SU-DHL-6 (cell line): Measurements from ENCODE around the gene MRPL21.

ENCODE experiments used
- H2AFZ ChIP-seq: fragments of 200-600 bp; sonication (generic); 2 replicates; pipeline ENCODE4 v1.6.1; 2014; ENCODE audit warnings: low read depth, mild to moderate bottlenecking, moderate library complexity, mixed read lengths, antibody characterized with exemption, low read length; ENCODE audit not compliant: severe bottlenecking
- H3F3A ChIP-seq: fragments of 200-600 bp; shearing (Covaris generic); 2 replicates; pipeline ENCODE4 v1.6.0; 2016; ENCODE audit warnings: antibody characterized with exemption, mild to moderate bottlenecking; ENCODE audit not compliant: insufficient read depth
- H3K27ac ChIP-seq: fragments of 200-600 bp; sonication (generic); 2 replicates; pipeline ENCODE4 v1.5.1; 2016; ENCODE audit warnings: low read depth, mild to moderate bottlenecking, low read length, moderate library complexity, mixed read lengths
- H3K27me3 ChIP-seq: fragments of 200-600 bp; sonication (generic), shearing (Covaris generic); 2 replicates; pipeline ENCODE4 v1.6.0; 2014; ENCODE audit warnings: mild to moderate bottlenecking, low read length
- H3K36me3 ChIP-seq: fragments of 200-600 bp; sonication (generic); 2 replicates; pipeline ENCODE4 v1.6.1; 2014; ENCODE audit warnings: mild to moderate bottlenecking, low read length, mixed read lengths
- H3K4me2 ChIP-seq: fragments of 300-600, 200-600 bp; shearing (Covaris generic), sonication (generic); 2 replicates; pipeline ENCODE4 v1.6.0; 2014; ENCODE audit warnings: low read length, low read depth, mild to moderate bottlenecking; ENCODE audit not compliant: poor library complexity, severe bottlenecking
- H3K4me3 ChIP-seq: fragments of 200-600 bp; sonication (generic); 2 replicates; pipeline ENCODE4 v1.5.1; 2014; ENCODE audit warnings: antibody characterized with exemption, low read length, mild to moderate bottlenecking, mixed read lengths; ENCODE audit not compliant: insufficient read depth, poor library complexity, severe bottlenecking
- H3K79me2 ChIP-seq: fragments of 200-600 bp; sonication (generic); 2 replicates; pipeline ENCODE4 v1.6.1; 2014; ENCODE audit warnings: mild to moderate bottlenecking, low read length, moderate library complexity; ENCODE audit not compliant: insufficient read depth
- H3K9ac ChIP-seq: fragments of 200-600 bp; sonication (generic); 2 replicates; pipeline ENCODE4 v1.7.0; 2014; ENCODE audit warnings: mild to moderate bottlenecking, low read length
- H3K9me2 ChIP-seq: fragments of 200-600 bp; sonication (generic); replicated peaks from 2 replicates; pipeline ENCODE4 v1.6.1; 2014; ENCODE audit warnings: low read length; ENCODE audit not compliant: insufficient read depth
- H3K9me3 ChIP-seq: fragments of 200-600 bp; sonication (generic); 2 replicates; pipeline ENCODE4 v1.6.1; 2014; ENCODE audit warnings: low read length, mixed read lengths; ENCODE audit not compliant: insufficient read depth
- H4K20me1 ChIP-seq: fragments of 200-600 bp; sonication (generic); 2 replicates; pipeline ENCODE4 v1.6.1; 2014; ENCODE audit warnings: low read depth, mild to moderate bottlenecking, antibody characterized with exemption, low read length, moderate library complexity, mixed read lengths
- EZH2phosphoT487 ChIP-seq: fragments of 200-600 bp; sonication (generic), shearing (Covaris generic); conservative IDR thresholded peaks from 2 replicates; pipeline ENCODE4 v1.6.1; 2018; ENCODE audit warnings: mild to moderate bottlenecking, antibody characterized with exemption, low read length, moderate library complexity, mixed read lengths
- TF ChIP-seq, protein P1 (sequence below): fragments of 200-600 bp; sonication (generic); IDR thresholded peaks from one replicate; pipeline ENCODE4 v1.5.1; 2017; ENCODE audit warnings: antibody characterized with exemption, mild to moderate bottlenecking, low read length, moderate library complexity; ENCODE audit not compliant: insufficient read depth, poor library complexity, severe bottlenecking

Gene MRPL21

DNA sequence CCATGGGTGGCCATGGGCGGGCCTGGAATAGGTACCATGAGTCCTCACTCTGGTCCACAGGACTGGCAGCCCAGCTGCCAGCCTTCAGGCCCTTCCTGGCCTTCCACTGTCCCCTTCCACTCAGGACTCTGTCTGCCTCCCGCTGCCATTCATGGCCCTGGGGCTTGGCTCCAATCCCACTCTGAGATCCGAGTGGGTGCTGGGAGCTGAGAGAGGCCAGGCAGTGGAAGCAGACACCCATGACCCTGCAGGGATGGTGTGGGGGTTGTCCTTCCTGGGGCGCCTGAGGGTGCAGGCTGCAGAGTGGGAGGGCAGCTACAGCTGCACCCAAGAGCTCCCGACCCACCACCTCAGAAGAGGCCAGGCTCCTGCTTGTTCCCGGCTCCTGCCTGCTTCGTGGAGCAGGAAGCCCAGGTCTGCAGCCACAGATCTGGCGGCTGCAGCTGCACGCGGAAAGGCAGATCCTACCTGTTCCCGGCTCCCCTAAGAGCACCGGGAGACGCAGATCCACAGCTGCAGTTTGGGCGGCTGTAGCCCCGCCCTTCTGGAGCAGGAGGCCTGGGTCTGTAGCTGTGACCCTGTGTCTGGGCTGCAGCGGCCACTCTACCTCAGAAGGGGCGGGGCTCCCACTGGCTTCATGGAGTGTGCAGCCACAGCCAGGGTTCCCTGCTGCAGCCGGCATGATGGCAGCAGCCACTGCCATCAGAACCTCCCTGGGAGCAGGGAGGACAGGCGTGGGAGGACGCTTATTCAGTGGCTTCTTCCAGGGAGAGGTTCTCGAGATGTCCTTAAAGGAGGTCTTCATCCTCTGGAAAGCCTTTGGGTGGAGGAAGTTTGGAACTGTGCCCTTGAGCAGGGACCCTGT lies 27.6 kb upstream of the MRPL21 start:
- Histone ChIP-seq H2AFZ (no peak overlapping the region), H3K4me2 (no peak overlapping the region), H4K20me1 (no peaks in the 10 kb centered on the region), H3K9me2 (no peaks in the 10 kb centered on the region), H3K27ac (no peak overlapping the region), H3K79me2 (no peaks in the 10 kb centered on the region), H3K36me3 (peaks cover 5% of the 10 kb centered on the region; the same call in 1 of the 2 replicates), H3F3A (no peaks in the 10 kb centered on the region), H3K4me3 (no peak overlapping the region), H3K27me3 (no peaks in the 10 kb centered on the region), H3K9me3 (no peaks in the 10 kb centered on the region), H3K9ac (no peak overlapping the region)
- TF ChIP-seq, protein P1, sequence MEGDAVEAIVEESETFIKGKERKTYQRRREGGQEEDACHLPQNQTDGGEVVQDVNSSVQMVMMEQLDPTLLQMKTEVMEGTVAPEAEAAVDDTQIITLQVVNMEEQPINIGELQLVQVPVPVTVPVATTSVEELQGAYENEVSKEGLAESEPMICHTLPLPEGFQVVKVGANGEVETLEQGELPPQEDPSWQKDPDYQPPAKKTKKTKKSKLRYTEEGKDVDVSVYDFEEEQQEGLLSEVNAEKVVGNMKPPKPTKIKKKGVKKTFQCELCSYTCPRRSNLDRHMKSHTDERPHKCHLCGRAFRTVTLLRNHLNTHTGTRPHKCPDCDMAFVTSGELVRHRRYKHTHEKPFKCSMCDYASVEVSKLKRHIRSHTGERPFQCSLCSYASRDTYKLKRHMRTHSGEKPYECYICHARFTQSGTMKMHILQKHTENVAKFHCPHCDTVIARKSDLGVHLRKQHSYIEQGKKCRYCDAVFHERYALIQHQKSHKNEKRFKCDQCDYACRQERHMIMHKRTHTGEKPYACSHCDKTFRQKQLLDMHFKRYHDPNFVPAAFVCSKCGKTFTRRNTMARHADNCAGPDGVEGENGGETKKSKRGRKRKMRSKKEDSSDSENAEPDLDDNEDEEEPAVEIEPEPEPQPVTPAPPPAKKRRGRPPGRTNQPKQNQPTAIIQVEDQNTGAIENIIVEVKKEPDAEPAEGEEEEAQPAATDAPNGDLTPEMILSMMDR: no peak
- no peak for TF ChIP-seq EZH2phosphoT487

DNA sequence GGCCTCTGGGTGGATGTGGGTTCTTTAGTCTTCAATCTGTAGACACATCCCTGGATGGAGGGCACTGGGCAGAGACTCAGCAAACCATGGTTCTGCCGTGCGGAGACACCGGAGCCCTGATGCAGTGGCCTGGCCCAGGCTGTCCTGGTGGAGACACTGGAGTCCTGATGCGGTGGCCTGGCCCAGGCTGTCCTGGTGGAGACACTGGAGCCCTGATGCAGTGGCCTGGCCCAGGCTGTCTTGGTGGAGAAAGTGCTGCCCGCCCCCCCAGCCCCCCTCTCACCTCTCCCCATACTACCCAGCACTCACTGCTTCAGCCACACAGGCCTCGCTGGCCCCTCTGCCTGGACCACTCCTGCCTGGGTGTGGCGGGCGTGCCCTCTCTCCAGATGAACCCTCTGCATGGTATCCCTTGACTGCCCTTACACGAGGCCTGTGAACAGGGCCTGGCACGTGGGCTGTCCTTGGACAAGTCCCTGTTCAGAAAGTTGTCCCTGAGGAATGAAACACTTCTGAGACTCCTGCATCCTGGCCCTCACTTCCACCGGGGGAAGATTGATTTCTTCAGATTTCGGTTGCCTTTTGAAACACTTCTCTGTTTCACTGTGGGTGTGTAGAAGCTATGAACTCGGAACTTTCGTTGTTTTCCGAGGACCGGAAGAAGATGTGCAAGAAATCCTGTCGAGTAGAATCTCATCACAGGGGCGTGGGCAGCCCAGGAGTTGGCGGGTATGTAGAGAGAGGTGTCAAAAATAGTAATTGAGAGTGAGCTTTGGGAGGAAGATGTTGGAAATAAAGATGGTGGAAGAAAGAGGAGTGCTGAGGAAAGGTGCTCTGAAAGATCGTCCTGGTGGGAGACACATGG lies 26.3 kb upstream of the MRPL21 start:
- H3K9me3 ChIP-seq: peaks cover 11% of the 10 kb centered on the region; the same call in 1 of the 2 replicates
- H4K20me1 ChIP-seq: no peaks in the 10 kb centered on the region
- TF ChIP-seq, protein P1: no peak
- TF ChIP-seq EZH2phosphoT487: no peak
- H3K9me2 ChIP-seq: no peaks in the 10 kb centered on the region
- no peak overlapping the region for H3K27ac ChIP-seq
- no peaks in the 10 kb centered on the region for H3K79me2 ChIP-seq
- no peak overlapping the region for H3K4me2 ChIP-seq
- no peak overlapping the region for H3K9ac ChIP-seq
- H3F3A ChIP-seq: no peaks in the 10 kb centered on the region
- peaks cover 15% of the 10 kb centered on the region; the same call in 1 of the 2 replicates for H3K36me3 ChIP-seq
- no peak overlapping the region for H3K4me3 ChIP-seq
- no peaks in the 10 kb centered on the region for H3K27me3 ChIP-seq
- no peak overlapping the region for H2AFZ ChIP-seq

DNA sequence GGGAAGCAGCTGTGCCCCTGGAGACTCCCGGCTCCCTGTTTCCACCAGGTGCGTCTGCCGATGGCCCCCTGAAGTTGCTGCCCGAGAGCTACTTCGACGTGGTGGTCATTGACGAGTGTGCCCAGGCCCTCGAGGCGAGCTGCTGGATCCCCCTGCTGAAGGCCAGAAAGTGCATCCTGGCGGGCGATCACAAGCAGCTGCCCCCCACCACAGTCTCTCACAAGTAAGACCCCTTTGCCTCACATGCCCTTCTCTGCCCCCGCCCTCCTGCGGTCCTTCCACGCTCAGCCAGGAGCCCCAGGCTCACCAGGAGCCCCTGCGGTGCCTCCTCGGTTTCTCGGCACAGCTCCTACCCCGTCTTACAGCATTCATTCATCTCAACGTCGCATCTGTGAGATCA lies 25.5 kb upstream of the MRPL21 start:
- no peaks in the 10 kb centered on the region for H4K20me1 ChIP-seq
- TF ChIP-seq, protein P1: no peak
- no peak for TF ChIP-seq EZH2phosphoT487
- no peak overlapping the region for H3K4me3 ChIP-seq
- no peak overlapping the region for H2AFZ ChIP-seq
- no peaks in the 10 kb centered on the region for H3K27me3 ChIP-seq
- H3K27ac ChIP-seq: no peak overlapping the region
- peaks cover 22% of the 10 kb centered on the region for H3K36me3 ChIP-seq
- H3K4me2 ChIP-seq: no peak overlapping the region
- no peaks in the 10 kb centered on the region for H3K79me2 ChIP-seq
- H3F3A ChIP-seq: no peaks in the 10 kb centered on the region
- no peak overlapping the region for H3K9ac ChIP-seq
- H3K9me2 ChIP-seq: no peaks in the 10 kb centered on the region
- H3K9me3 ChIP-seq: peaks cover 11% of the 10 kb centered on the region; the same call in 1 of the 2 replicates
